Neural cell (in vitro differentiated cells): Measurements from ENCODE around the gene B4GALT2.

ENCODE experiments used
- CTCF ChIP-seq: fragments of 450-650 bp; IDR thresholded peaks from 2 replicates; pipeline ENCODE4 v1.5.1; 2014; ENCODE audit warnings: antibody characterized with exemption, mild to moderate bottlenecking, moderate library complexity; ENCODE audit not compliant: poor library complexity, severe bottlenecking
- EZH2 ChIP-seq: fragments of 200-600, 300-800 bp; shearing (Covaris generic), sonication (generic); IDR thresholded peaks from 2 replicates; pipeline ENCODE4 v1.6.1; 2014; ENCODE audit warnings: antibody characterized with exemption, low read length, borderline replicate concordance, mild to moderate bottlenecking; ENCODE audit not compliant: insufficient read depth, poor library complexity, severe bottlenecking
- MXI1 ChIP-seq: fragments of 450-650 bp; conservative IDR thresholded peaks from 2 replicates; pipeline ENCODE4 v1.6.1; 2014; ENCODE audit warnings: antibody characterized with exemption, mild to moderate bottlenecking; ENCODE audit not compliant: poor library complexity, severe bottlenecking
- REST ChIP-seq: IDR thresholded peaks from 2 replicates; pipeline ENCODE4 v1.6.1; 2012; ENCODE audit warnings: borderline replicate concordance
- TAF1 ChIP-seq: IDR thresholded peaks from 2 replicates; pipeline ENCODE4 v1.6.1; 2012; ENCODE audit warnings: low read depth

- TF ChIP-seq EZH2 (no peak), CTCF (no peak), TAF1 (no peak), MXI1 (no peak), REST (no peak)
Observed at GRCh38 chr1:44014365-44015104, 35.5 kb downstream of the B4GALT2 start.
